HEK293 (cell line): Measurements from ENCODE around the gene PEX6.

Experiments
- CTCF ChIA-PET: fragments of 350-600 bp; formaldehyde crosslinking; extraction: SDS; loops from one replicate; lab custom pipeline; 2021; ENCODE audit warnings: antibody characterized with exemption; lab: Yijun Ruan, JAX
- POLR2A ChIA-PET: fragments of 300-600 bp; formaldehyde crosslinking; extraction: SDS; loops from one replicate; lab custom pipeline; 2020; ENCODE audit warnings: antibody characterized with exemption, inconsistent platforms; lab: Yijun Ruan, JAX
- H3K27ac ChIP-seq: fragments of 200-500 bp; sonication (Bioruptor generic); 2 replicates; pipeline ENCODE4 v1.5.1; 2014; ENCODE audit warnings: low read depth, low read length, control low read depth, inconsistent platforms; ENCODE audit errors: extremely low read depth
- H3K36me3 ChIP-seq, 2 experiments: fragments of 200-500 bp in 1 of 2; sonication (Bioruptor generic) in 1 of 2; 1 replicate in 1 of 2; 2 replicates in 1 of 2; pipeline ENCODE4 v1.5.1; 2014 to 2017; ENCODE audit warnings: inconsistent platforms in 2 of 2, low read length in 2 of 2; ENCODE audit not compliant: control insufficient read depth in 2 of 2, insufficient read depth in 1 of 2
- H3K4me1 ChIP-seq: fragments of 200-500 bp; sonication (Bioruptor generic); 2 replicates; pipeline ENCODE4 v1.5.1; 2014; ENCODE audit warnings: mild to moderate bottlenecking, low read length, inconsistent platforms; ENCODE audit not compliant: control insufficient read depth, insufficient read depth
- H3K4me3 ChIP-seq: 2 replicates; pipeline ENCODE4 v1.5.1; 2011; ENCODE audit warnings: low read depth, mild to moderate bottlenecking, control low read depth, low read length, moderate library complexity
- H3K9me3 ChIP-seq: fragments of 200-500 bp; sonication (Bioruptor generic); 2 replicates; pipeline ENCODE4 v1.5.1; 2014; ENCODE audit warnings: low read depth, low read length, inconsistent platforms; ENCODE audit not compliant: control insufficient read depth, insufficient read depth
- BCL11A ChIP-seq: fragments of 450-650 bp; formaldehyde crosslinking; IDR thresholded peaks from 2 replicates; pipeline ENCODE4 v1.5.1; 2016; ENCODE audit warnings: low read depth, missing biosample characterization, missing genetic modification characterization
- EGR2 ChIP-seq: fragments of 450-650 bp; formaldehyde crosslinking; IDR thresholded peaks from 2 replicates; pipeline ENCODE4 v1.5.1; 2016; ENCODE audit warnings: low read depth, missing biosample characterization, missing genetic modification characterization
- HOXD13 ChIP-seq: sonication (generic); formaldehyde crosslinking; IDR thresholded peaks from 2 replicates; pipeline ENCODE4 v1.8.0; 2022; ENCODE audit warnings: missing genetic modification reagents, borderline replicate concordance
- IKZF3 ChIP-seq: fragments of 450-650 bp; IDR thresholded peaks from 2 replicates; pipeline ENCODE4 v1.5.0; 2018; ENCODE audit warnings: missing biosample characterization, mild to moderate bottlenecking, missing genetic modification characterization, moderate library complexity
- KLF10 ChIP-seq: fragments of 450-650 bp; IDR thresholded peaks from 2 replicates; pipeline ENCODE4 v1.5.1; 2018; ENCODE audit warnings: missing biosample characterization, mild to moderate bottlenecking, missing genetic modification characterization
- KLF16 ChIP-seq: fragments of 450-650 bp; formaldehyde crosslinking; IDR thresholded peaks from 2 replicates; pipeline ENCODE4 v1.5.1; 2017; ENCODE audit warnings: missing biosample characterization, missing genetic modification characterization
- PRDM1 ChIP-seq: fragments of 450-650 bp; formaldehyde crosslinking; IDR thresholded peaks from 2 replicates; pipeline ENCODE4; 2016; ENCODE audit warnings: missing biosample characterization, missing genetic modification characterization
- REST ChIP-seq: fragments of 450-650 bp; formaldehyde crosslinking; IDR thresholded peaks from 2 replicates; pipeline ENCODE4 v1.5.1; 2016; ENCODE audit warnings: missing biosample characterization, missing genetic modification characterization
- SP2 ChIP-seq: fragments of 450-650 bp; formaldehyde crosslinking; IDR thresholded peaks from 2 replicates; pipeline ENCODE4 v1.5.1; 2016; ENCODE audit warnings: missing biosample characterization, missing genetic modification characterization
- ZBTB26 ChIP-seq: fragments of 450-650 bp; formaldehyde crosslinking; optimal IDR thresholded peaks from 2 replicates; pipeline ENCODE3; 2016; ENCODE audit warnings: missing biosample characterization, mild to moderate bottlenecking, missing genetic modification characterization
- ZBTB7A ChIP-seq: fragments of 450-650 bp; formaldehyde crosslinking; IDR thresholded peaks from 2 replicates; pipeline ENCODE4 v1.5.1; 2016; ENCODE audit warnings: low read depth, missing biosample characterization, missing genetic modification characterization
- ZNF155 ChIP-seq: fragments of 450-650 bp; formaldehyde crosslinking; IDR thresholded peaks from 2 replicates; pipeline ENCODE4 v1.5.1; 2016; ENCODE audit warnings: missing biosample characterization, missing genetic modification characterization
- ZNF335 ChIP-seq: fragments of 450-650 bp; formaldehyde crosslinking; conservative IDR thresholded peaks from 2 replicates; pipeline ENCODE4 v1.5.1; 2016; ENCODE audit warnings: missing biosample characterization, missing genetic modification characterization
- ZNF366 ChIP-seq: fragments of 450-650 bp; formaldehyde crosslinking; conservative IDR thresholded peaks from 2 replicates; pipeline ENCODE4 v1.5.1; 2016; ENCODE audit warnings: missing biosample characterization, missing genetic modification characterization
- ZNF37A ChIP-seq: fragments of 450-650 bp; IDR thresholded peaks from 2 replicates; pipeline ENCODE4 v1.5.1; 2018; ENCODE audit warnings: missing biosample characterization, missing genetic modification characterization
- ZNF398 ChIP-seq: fragments of 450-650 bp; formaldehyde crosslinking; IDR thresholded peaks from 2 replicates; pipeline ENCODE4 v1.5.1; 2017; ENCODE audit warnings: missing biosample characterization, missing genetic modification characterization
- ZNF501 ChIP-seq: fragments of 450-650 bp; formaldehyde crosslinking; IDR thresholded peaks from 2 replicates; pipeline ENCODE4 v1.5.1; 2016; ENCODE audit warnings: missing biosample characterization, missing genetic modification characterization
- ZNF664 ChIP-seq: fragments of 450-650 bp; formaldehyde crosslinking; IDR thresholded peaks from 2 replicates; pipeline ENCODE4 v1.5.1; 2016; ENCODE audit warnings: missing biosample characterization, missing genetic modification characterization
- ZNF670 ChIP-seq: fragments of 450-650 bp; formaldehyde crosslinking; IDR thresholded peaks from 2 replicates; pipeline ENCODE4 v1.5.1; 2016; ENCODE audit warnings: missing biosample characterization, missing genetic modification characterization, low read depth
- ZNF747 ChIP-seq: fragments of 450-650 bp; formaldehyde crosslinking; IDR thresholded peaks from 2 replicates; pipeline ENCODE4 v1.5.1; 2016; ENCODE audit warnings: missing biosample characterization, missing genetic modification characterization
- ZNF776 ChIP-seq: fragments of 450-650 bp; formaldehyde crosslinking; IDR thresholded peaks from 2 replicates; pipeline ENCODE4 v1.5.0; 2017; ENCODE audit warnings: missing biosample characterization, missing genetic modification characterization, borderline replicate concordance
- ZSCAN4 ChIP-seq: fragments of 450-650 bp; formaldehyde crosslinking; IDR thresholded peaks from 2 replicates; pipeline ENCODE4 v1.5.1; 2017; ENCODE audit warnings: missing biosample characterization, missing genetic modification characterization

Gene PEX6

GRCh38 chr6:42973926-42974325 lies 5.1 kb downstream of the PEX6 start:
- TF ChIP-seq ZSCAN4 (tag by site-specific recombination) (no peak), EGR2 (tag by site-specific recombination) (peak; percentile 40; the same call in 1 of the 2 replicates)
- no peak overlapping the region for H3K4me3 ChIP-seq
- H3K36me3 ChIP-seq = peaks cover 12 to 18% of the 10 kb centered on the region in 2 experiments; a peak in 2 of 3 replicates
- POLR2A ChIA-PET = interaction anchor here (0.5 to 3.2 kb wide), 4 partner anchors 10 to 247 kb away, joined by 3 to 29 read pairs (median 7); partner anchors contain the start of genes CNPY3 and PPP2R5D
- no peaks in the 10 kb centered on the region for H3K9me3 ChIP-seq
- CTCF ChIA-PET = interaction anchor here (0.8 to 3.2 kb wide), 4 partner anchors 10 to 170 kb away, joined by 3 to 20 read pairs (median 3); no protein-coding TSS in a partner anchor
- H3K4me1 ChIP-seq = no peaks in the 10 kb centered on the region
- no peak overlapping the region for H3K27ac ChIP-seq

GRCh38 chr6:42971746-42972327 lies 7.1 kb downstream of the PEX6 start:
- TF ChIP-seq REST = no peak
- TF ChIP-seq ZNF664 (tag by site-specific recombination) = no peak
- TF ChIP-seq PRDM1 (tag by site-specific recombination) = no peak
- TF ChIP-seq KLF16 (tag by site-specific recombination) = no peak
- TF ChIP-seq SP2 = no peak
- TF ChIP-seq ZBTB26 (tag by site-specific recombination) = no peak
- no peak for TF ChIP-seq HOXD13 (CRISPR knock-in tag)
- TF ChIP-seq, all 188 proteins: peak for 0
- no peak overlapping the region for H3K4me3 ChIP-seq
- CTCF ChIA-PET = interaction anchor here (0.9 to 3.2 kb wide), 4 partner anchors 8 to 362 kb away, joined by 3 to 20 read pairs (median 6); no protein-coding TSS in a partner anchor
- no peak overlapping the region for H3K27ac ChIP-seq
- POLR2A ChIA-PET = interaction anchor here (0.5 to 4.2 kb wide), 5 partner anchors 12 to 43 kb away, joined by 4 to 20 read pairs (median 5); partner anchors contain the start of genes KLHDC3 and PPP2R5D
- H3K4me1 ChIP-seq = no peaks in the 10 kb centered on the region
- no peaks in the 10 kb centered on the region for H3K9me3 ChIP-seq
- peaks cover 4 to 28% of the 10 kb centered on the region in 2 experiments; a peak in 2 of 3 replicates for H3K36me3 ChIP-seq

- no peak overlapping the region for H3K4me3 ChIP-seq
- CTCF ChIA-PET = interaction anchor here (0.5 to 1.6 kb wide), 5 partner anchors 10 to 363 kb away, joined by 3 to 7 read pairs (median 4); no protein-coding TSS in a partner anchor
- H3K9me3 ChIP-seq = no peaks in the 10 kb centered on the region
- TF ChIP-seq IKZF3 (tag by site-specific recombination) (no peak; the same call in 1 of the 2 replicates), ZNF670 (no peak), ZNF501 (tag by site-specific recombination) (no peak), ZNF398 (tag by site-specific recombination) (no peak), KLF10 (tag by site-specific recombination) (no peak), PRDM1 (tag by site-specific recombination) (0 out of 2 replicates have a peak, but pooled peaks have one; percentile 14), ZNF776 (tag by site-specific recombination) (no peak), ZNF155 (tag by site-specific recombination) (no peak), ZBTB7A (tag by site-specific recombination) (no peak), ZNF366 (tag by site-specific recombination) (no peak), ZNF37A (tag by site-specific recombination) (no peak), ZNF747 (tag by site-specific recombination) (no peak), ZNF335 (tag by site-specific recombination) (peak; percentile 45), BCL11A (no peak)
These were observed 7.9 kb downstream of the PEX6 start for GRCh38 chr6:42970871-42971612.

More at GRCh38 chr6:42970871-42971612, 7.9 kb downstream of the PEX6 start:
- Histone ChIP-seq H3K4me1 (no peaks in the 10 kb centered on the region), H3K27ac (no peak overlapping the region), H3K36me3 (peaks cover 0 to 35% of the 10 kb centered on the region in 2 experiments; a peak in 2 of 3 replicates)
- POLR2A ChIA-PET = interaction anchor here (0.5 to 4.2 kb wide), 9 partner anchors 8 to 83 kb away, joined by 3 to 20 read pairs (median 5); partner anchors contain the start of genes CNPY3, CUL7, KLHDC3 and PEX6
